Stimulated activated CD4-positive, alpha-beta T cell treated with anti-CD3 and anti-CD28 coated beads, Interleukin-4, amount 100 ng/mL, for 1 hour (primary cell): ENCODE results near the gene PTRH2.

ENCODE experiments used
- DNase-seq: peaks from one replicate; pipeline ENCODE4 v3.0.0-alpha.2; 2020

PTRH2 gene

GRCh38 chr17:59716427-59716826, 9.2 kb upstream of the PTRH2 start:
- DNase-seq = no peak

GRCh38 chr17:59714255-59714654, 7.0 kb upstream of the PTRH2 start:
- DNase-seq = no peak

DNA sequence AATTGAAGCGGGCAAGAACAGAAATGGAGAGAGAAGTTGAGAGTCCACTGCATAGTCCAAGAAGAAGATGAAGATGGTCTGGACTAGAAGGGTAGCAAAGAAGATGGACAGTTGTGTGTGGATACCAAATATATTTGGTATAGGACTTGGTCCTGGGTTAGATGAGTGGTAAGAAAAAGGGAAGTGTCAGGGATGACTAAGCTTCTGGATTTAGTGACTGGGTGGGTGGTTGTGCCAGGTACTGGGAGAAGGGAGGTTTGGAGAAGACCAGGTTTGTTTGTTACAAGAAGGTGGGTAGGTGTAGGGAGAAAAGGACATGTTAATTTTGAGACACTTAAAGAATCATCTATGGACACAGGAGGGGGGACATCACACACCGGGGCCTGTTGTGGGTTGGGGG, 5.6 kb upstream of the PTRH2 start:
- no peak for DNase-seq

GRCh38 chr17:59711936-59712335, 4.7 kb upstream of the PTRH2 start:
- DNase-seq = no peak

DNA sequence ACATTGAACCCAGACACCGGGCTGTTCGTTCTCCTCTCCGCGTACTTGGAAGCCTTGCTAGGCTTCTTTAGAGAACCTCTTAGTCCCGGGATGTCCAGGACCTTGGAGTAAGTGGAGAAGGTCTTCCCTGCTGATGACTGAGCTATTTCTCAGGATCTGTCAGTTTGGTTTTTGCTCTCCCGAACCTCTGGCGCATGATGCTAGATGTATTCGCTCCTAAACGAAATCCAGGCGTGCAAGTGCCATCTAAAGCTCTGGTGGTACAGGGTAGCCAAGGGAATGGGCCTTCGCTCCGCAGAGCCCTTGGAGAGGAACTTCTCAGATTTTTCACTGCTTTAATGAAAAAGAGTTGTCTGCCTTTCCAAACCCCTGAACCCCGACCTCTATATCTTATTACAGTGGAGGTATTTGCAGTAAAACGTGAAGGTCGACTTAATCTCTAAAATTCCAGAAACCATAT, 771 bp upstream of the PTRH2 start:
- no peak for DNase-seq

- DNase-seq = no peak
These were observed 4.9 kb downstream of the PTRH2 start for GRCh38 chr17:59702304-59702703.

DNA sequence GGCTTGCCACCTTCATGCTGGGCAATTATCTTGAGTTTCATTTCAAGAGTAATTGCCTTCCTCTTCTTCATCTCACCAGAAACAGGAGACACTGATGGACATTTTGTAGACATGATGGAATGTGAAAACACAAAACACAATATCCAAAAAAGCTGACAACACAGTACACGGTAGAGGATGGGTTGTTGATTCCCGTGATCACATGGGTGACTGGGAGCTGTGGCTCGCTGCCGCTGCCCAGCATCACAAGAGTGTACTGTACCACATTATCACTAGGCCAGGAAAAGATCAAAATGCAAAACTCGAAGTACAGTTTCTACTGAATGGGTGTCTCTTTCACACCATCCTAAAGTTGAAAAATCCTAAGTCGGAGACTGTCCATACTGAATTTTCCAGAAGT, 7.4 kb downstream of the PTRH2 start:
- no peak for DNase-seq

DNA sequence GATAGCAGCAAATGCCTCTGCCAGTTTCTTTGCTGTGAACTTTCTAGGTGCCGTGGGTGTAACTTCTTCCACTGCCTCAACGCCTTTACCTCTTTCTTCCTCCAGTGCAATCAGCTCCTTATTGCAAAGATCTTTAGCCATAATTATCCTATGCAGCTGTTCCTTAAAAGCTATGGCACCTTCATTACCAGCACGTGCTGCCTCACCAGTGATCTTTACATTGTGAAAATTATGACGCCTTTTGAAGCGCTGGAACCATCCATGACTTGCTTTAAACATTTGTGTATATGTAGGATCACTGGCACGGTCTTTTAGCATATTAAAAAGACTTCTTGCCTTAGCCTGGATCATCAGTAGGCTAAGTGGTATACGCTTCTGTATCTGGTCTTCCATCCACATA, 8.0 kb downstream of the PTRH2 start:
- DNase-seq = no peak

- no peak for DNase-seq
These were observed 9.1 kb downstream of the PTRH2 start for GRCh38 chr17:59698143-59698542.

- no peak for DNase-seq
These were observed 10.4 kb downstream of the PTRH2 start for GRCh38 chr17:59696682-59697277.

GRCh38 chr17:59695945-59696681, 11.1 kb downstream of the PTRH2 start:
- no peak for DNase-seq

GRCh38 chr17:59694344-59694743, 12.9 kb downstream of the PTRH2 start:
- no peak for DNase-seq

- no peak for DNase-seq
These were observed 13.6 kb downstream of the PTRH2 start for GRCh38 chr17:59693582-59693981.

- no peak for DNase-seq
These were observed 18.7 kb downstream of the PTRH2 start for GRCh38 chr17:59688496-59688895.

GRCh38 chr17:59688008-59688407, 19.2 kb downstream of the PTRH2 start:
- no peak for DNase-seq

GRCh38 chr17:59684967-59685366, 22.3 kb downstream of the PTRH2 start:
- DNase-seq = no peak

GRCh38 chr17:59683283-59683682, 23.9 kb downstream of the PTRH2 start:
- no peak for DNase-seq

- DNase-seq = no peak
These were observed 26.9 kb downstream of the PTRH2 start for GRCh38 chr17:59680314-59680713.

DNA sequence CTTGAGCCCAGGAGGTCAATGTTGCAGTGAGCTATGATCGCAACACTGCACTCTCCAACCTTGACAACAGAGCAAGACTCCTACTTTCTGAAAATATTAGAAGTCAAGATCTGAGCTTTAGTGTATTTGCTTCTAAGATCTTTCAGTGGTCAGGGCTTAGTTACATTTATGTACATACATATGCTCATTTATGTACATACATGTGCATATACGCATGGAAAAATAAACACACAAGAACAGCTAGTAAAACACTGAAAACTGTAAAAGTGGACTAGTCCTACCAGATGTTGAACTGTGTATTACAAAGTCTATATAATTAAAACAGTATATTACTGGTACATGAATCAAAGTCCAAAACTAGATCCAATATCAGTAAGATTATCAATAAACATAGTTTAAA, 28.3 kb downstream of the PTRH2 start:
- DNase-seq = no peak

GRCh38 chr17:59676716-59677115, 30.5 kb downstream of the PTRH2 start:
- no peak for DNase-seq

- no peak for DNase-seq
These were observed 32.0 kb downstream of the PTRH2 start for GRCh38 chr17:59675231-59675630.

DNA sequence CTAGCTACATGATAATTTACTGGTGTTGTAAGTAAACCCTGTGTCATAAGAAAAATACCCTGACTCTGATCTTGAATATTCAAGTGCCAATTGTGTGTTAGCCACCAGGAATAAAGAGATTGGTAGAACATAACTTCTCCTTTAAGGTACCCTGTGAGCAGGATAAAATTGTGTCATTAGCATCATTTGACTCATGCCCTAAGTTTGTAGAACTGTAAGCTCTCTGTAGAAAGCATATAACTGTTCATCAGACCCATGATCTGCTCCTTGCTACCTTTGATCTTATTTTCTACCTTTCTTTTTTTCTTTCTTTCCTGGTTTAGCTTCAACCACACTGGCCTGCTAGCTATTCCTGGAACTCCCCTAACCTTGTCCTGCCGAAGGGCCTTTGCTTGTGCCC, 35.8 kb downstream of the PTRH2 start:
- no peak for DNase-seq

GRCh38 chr17:59669944-59670343, 37.3 kb downstream of the PTRH2 start:
- no peak for DNase-seq

- no peak for DNase-seq
These were observed 37.8 kb downstream of the PTRH2 start for GRCh38 chr17:59669411-59669810.

- no peak for DNase-seq
These were observed 38.4 kb downstream of the PTRH2 start for GRCh38 chr17:59668816-59669215.
